ENCODE measurements around the gene SMARCAL1. TPM values are rescaled to one million over a fixed set of nuclear protein-coding genes. Genes with fewer than 3 reads are reported as not detected.

Gene SMARCAL1
- total RNA-seq, 1 experiment from 2014 or later = 8.6 TPM

DNA sequence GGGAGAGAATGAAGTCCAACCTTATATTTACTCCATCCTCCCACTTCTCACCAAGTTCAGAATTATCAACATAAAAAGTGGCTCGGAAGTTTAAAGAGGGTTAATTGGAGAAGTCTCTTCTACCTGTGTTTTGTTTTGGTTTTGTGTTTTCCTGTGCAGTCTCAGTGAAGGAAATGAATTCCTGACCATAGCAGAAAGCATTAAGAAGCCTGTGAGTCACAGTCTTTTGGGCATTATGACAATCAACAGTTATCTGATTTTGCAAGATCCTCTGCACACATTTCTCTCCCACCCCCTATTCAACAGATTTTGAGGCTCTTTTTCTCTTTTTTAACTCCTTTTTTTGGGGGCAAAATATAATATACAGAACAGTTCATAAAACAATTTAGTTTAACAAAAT is 77.8 kb downstream of the SMARCAL1 start:
- no peak for DNase-seq (ENCODE audit: low read depth)
- in situ Hi-C loops (cut with HindIII; ENCODE audit: low pct_unique_long_range_greater_than_20kb, low sequenced_read_pairs) = no loop called here

GRCh38 chr2:216491793-216492596 is 79.7 kb downstream of the SMARCAL1 start:
- DNase-seq (ENCODE audit: low read depth) = no peak
- in situ Hi-C loops (cut with HindIII; ENCODE audit: low pct_unique_long_range_greater_than_20kb, low sequenced_read_pairs) = no loop called here

- no peak for DNase-seq (ENCODE audit: low read depth)
- in situ Hi-C loops (cut with HindIII; ENCODE audit: low pct_unique_long_range_greater_than_20kb, low sequenced_read_pairs) = no loop called here
These were observed 80.5 kb downstream of the SMARCAL1 start for GRCh38 chr2:216492597-216493333.

- DNase-seq (ENCODE audit: low read depth) = no peak
- in situ Hi-C loops (cut with HindIII; ENCODE audit: low pct_unique_long_range_greater_than_20kb, low sequenced_read_pairs) = no loop called here
These were observed 81.0 kb downstream of the SMARCAL1 start for GRCh38 chr2:216493334-216493685.

GRCh38 chr2:216495656-216496055 is 83.4 kb downstream of the SMARCAL1 start:
- in situ Hi-C loops (cut with HindIII; ENCODE audit: low pct_unique_long_range_greater_than_20kb, low sequenced_read_pairs) = no loop called here
- no peak for DNase-seq (ENCODE audit: low read depth)

- no peak for DNase-seq (ENCODE audit: low read depth)
- in situ Hi-C loops (cut with HindIII; ENCODE audit: low pct_unique_long_range_greater_than_20kb, low sequenced_read_pairs) = no loop called here
These were observed 85.2 kb downstream of the SMARCAL1 start for GRCh38 chr2:216497382-216498069.

DNA sequence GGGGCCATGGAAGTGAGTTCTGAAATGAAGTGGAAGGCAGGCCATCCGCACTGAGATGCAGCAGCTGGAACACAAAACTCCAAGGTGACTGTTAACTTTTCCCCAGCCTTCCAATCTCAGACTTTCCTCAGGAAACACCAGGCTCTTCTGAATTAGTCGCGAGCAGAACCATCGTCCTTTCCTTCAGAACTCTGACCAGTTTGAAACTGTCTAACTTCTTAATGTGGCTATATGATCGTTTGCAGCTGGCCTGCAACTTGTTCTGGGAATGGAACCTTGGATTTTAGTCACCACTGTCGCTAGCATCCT is 85.7 kb downstream of the SMARCAL1 start:
- no peak for DNase-seq (ENCODE audit: low read depth)
- in situ Hi-C loops (cut with HindIII; ENCODE audit: low pct_unique_long_range_greater_than_20kb, low sequenced_read_pairs) = no loop called here

GRCh38 chr2:216498379-216499352 is 86.4 kb downstream of the SMARCAL1 start, which contains the start of gene RPL37A:
Gene RPL37A, plus strand, starts transcription at chr2:216498844. Its CDS starts 31 bp downstream, at chr2:216498875.
- DNase-seq (ENCODE audit: low read depth) = peak; percentile 87
- in situ Hi-C loops (cut with HindIII; ENCODE audit: low pct_unique_long_range_greater_than_20kb, low sequenced_read_pairs) = no loop called here

GRCh38 chr2:216499641-216500218 is 87.4 kb downstream of the SMARCAL1 start:
- DNase-seq (ENCODE audit: low read depth) = no peak
- in situ Hi-C loops (cut with HindIII; ENCODE audit: low pct_unique_long_range_greater_than_20kb, low sequenced_read_pairs) = no loop called here

DNA sequence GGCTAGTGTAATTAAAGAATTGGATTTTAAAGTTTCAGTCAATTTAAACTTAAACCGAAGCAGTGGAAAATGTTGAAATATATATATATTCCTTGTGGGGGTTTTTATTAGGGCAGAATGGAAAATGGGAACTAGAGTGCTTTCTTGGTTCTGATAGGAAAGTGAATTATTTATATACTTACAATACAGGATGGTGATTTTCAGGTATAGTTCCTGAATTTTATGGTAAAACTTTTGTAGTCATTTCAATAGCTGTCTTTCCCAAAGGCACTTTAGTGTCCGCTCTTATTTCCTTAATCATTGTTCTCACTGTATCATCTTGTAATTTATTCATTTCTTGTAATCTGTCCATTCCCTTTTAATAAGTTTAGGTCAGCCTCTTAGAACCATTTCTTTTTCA is 88.3 kb downstream of the SMARCAL1 start:
- in situ Hi-C loops (cut with HindIII; ENCODE audit: low pct_unique_long_range_greater_than_20kb, low sequenced_read_pairs) = no loop called here
- DNase-seq (ENCODE audit: low read depth) = no peak

DNA sequence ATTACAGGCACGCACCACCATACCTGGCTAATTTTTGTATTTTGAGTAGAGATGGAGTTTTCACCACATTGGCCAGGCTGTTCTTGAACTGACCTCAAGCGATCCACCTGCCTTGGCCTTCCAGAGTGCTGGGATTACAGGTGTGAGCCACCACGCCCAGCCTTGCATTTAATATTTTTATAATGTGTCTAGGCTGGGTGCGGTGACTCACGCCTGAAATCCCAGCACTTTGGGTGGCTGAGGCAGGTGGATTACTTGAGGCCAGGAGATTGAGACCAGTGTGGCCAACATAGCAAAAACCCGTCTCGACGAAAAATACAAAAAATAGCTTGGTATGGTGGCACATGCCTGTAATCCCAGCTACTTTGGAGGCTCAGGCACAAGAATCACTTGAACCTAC is 89.6 kb downstream of the SMARCAL1 start:
- no peak for DNase-seq (ENCODE audit: low read depth)
- in situ Hi-C loops (cut with HindIII; ENCODE audit: low pct_unique_long_range_greater_than_20kb, low sequenced_read_pairs) = no loop called here

- in situ Hi-C loops (cut with HindIII; ENCODE audit: low pct_unique_long_range_greater_than_20kb, low sequenced_read_pairs) = no loop called here
- DNase-seq (ENCODE audit: low read depth) = no peak
These were observed 90.3 kb downstream of the SMARCAL1 start for GRCh38 chr2:216502381-216503158.

DNA sequence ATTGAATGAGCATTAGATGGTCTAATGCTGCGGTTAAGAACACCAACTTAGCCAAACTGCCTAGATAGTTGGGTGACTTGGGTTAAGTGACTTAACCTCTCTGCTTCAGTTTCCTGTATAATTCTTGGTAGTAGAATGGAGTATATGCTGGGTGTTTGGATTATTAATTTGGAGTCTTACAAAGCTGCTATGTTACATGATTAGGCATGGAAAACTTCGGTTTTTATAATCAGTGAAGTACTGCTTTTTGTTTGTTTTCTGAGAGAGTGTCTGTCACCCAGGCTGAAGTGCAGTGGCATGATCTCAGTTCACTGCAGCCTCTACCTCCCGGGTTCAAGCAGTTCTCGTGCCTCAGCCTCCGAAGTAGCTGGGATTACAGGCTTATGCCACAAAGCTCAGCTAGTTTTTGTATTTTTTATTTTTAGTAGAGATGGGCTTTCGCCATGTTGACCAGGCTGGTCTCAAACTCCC is 90.9 kb downstream of the SMARCAL1 start:
- no peak for DNase-seq (ENCODE audit: low read depth)
- in situ Hi-C loops (cut with HindIII; ENCODE audit: low pct_unique_long_range_greater_than_20kb, low sequenced_read_pairs) = no loop called here

DNA sequence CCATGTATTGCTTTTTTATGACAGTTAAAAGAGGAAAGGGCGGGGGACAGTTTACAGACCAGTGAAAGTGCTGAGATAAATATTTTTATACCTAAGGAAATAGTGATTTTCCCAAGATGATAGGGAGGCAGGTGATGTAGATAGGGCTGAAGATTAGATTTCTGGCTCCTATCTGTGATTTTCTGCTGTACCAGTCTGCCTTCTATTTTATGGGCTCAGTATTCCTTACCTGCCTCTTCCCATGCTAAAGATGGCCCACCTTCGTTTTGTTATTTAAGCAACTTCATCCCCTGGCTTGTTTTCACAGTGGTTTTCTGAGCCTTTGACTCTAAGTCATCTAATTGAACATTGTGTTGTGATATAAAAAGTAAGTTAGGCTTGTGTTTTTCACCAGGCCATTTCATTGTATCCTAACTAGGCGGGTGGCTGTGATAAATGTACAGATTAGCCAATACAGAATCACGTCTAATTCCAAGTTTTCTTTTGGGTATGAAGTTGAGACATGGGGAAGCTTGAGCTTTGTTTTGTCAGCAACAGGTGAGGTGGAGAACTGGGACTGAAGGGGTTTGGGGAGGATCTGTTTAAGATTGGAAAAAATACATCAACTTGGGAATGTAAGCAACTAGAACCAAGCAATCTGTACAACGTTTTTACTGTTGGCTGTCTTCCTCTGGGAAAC is 91.6 kb downstream of the SMARCAL1 start:
- in situ Hi-C loops (cut with HindIII; ENCODE audit: low pct_unique_long_range_greater_than_20kb, low sequenced_read_pairs) = no loop called here
- DNase-seq (ENCODE audit: low read depth) = no peak

GRCh38 chr2:216504376-216504762 is 92.1 kb downstream of the SMARCAL1 start:
- DNase-seq (ENCODE audit: low read depth) = no peak
- in situ Hi-C loops (cut with HindIII; ENCODE audit: low pct_unique_long_range_greater_than_20kb, low sequenced_read_pairs) = no loop called here

Measured in Caki2 (cell line).